ENCODE measurements around the gene BPIFB6. TPM values are rescaled to one million over a fixed set of nuclear protein-coding genes. Genes with fewer than 3 reads are reported as not detected.

The BPIFB6 gene
- total and polyA plus RNA-seq, 9 donors, result not detected

- Histone ChIP-seq H3K4me1 (ENCODE audit: insufficient read depth) (no peaks in the 10 kb centered on the region), H3K9me3 (no peaks in the 10 kb centered on the region), H3K4me3 (no peak overlapping the region), H3K36me3 (no peaks in the 10 kb centered on the region), H3K27ac (no peak overlapping the region), H3K27me3 (no peaks in the 10 kb centered on the region)
- no peak for TF ChIP-seq POLR2A (IDR thresholded peaks at IDR 0.05)
- TF ChIP-seq CTCF (IDR thresholded peaks at IDR 0.05), result no peak
- TF ChIP-seq EP300 (IDR thresholded peaks at IDR 0.05), result no peak
- intact Hi-C loops (cut with DNase I), result no loop called here
- DNase-seq, result no peak
- WGBS, 3 donors, result 70 to 77% (median 70%) methylated on average over 14 of the region's 14 CpGs
These were observed 54.7 kb downstream of the BPIFB6 start for GRCh38 chr20:33086052-33086722.

DNA sequence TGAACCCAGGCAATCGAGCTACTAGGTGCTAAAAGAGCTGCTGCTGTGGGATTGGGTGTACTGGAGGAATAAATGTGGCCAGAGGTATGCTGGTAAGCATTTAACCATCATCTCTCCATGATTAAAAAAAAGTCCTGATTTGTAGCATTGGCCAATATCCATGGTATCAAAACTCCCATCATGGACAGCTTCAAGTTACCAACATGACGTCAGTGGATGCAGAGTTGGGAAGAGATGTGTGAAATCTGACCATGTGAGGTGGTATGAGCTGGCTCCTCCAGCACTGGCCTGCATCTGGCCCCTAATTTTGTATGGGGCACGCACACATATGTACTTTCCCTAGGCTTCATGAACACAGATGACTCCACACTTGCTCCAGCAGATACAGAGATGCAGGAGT is 59.7 kb downstream of the BPIFB6 start:
- H3K4me3 ChIP-seq, result no peak overlapping the region
- WGBS, 3 donors, result 49 to 63% (median 50%) methylated on average over 3 of the region's 3 CpGs
- no peaks in the 10 kb centered on the region for H3K4me1 ChIP-seq (ENCODE audit: insufficient read depth)
- TF ChIP-seq EP300 (IDR thresholded peaks at IDR 0.05) (no peak), POLR2A (IDR thresholded peaks at IDR 0.05) (no peak), CTCF (IDR thresholded peaks at IDR 0.05) (no peak)
- no peaks in the 10 kb centered on the region for H3K36me3 ChIP-seq
- no peaks in the 10 kb centered on the region for H3K9me3 ChIP-seq
- intact Hi-C loops (cut with DNase I), result no loop called here
- no peaks in the 10 kb centered on the region for H3K27me3 ChIP-seq
- no peak overlapping the region for H3K27ac ChIP-seq
- DNase-seq, result no peak

DNA sequence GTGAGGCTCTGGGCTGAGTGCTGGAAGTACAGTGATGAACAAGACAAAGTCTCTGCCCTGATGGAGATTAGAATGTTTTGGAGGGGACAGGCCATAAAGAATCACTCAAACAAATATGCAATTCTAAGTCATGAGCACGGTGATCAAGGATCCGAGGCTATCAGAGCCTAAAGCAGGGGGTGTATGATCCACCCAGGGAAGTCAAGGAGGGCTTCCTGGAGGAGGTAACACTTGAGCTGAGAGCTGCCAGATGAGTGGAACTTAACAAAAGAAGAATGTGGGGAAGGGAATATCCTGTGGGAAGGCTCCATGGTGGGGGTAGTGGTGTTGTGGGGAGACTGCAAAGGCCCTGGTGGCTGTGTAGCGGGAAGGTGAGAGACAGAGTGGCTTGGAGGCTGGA is 60.2 kb downstream of the BPIFB6 start:
- intact Hi-C loops (cut with DNase I), result no loop called here
- Histone ChIP-seq H3K9me3 (no peaks in the 10 kb centered on the region), H3K36me3 (no peaks in the 10 kb centered on the region), H3K27ac (no peak overlapping the region), H3K4me3 (no peak overlapping the region), H3K27me3 (no peaks in the 10 kb centered on the region), H3K4me1 (ENCODE audit: insufficient read depth) (no peaks in the 10 kb centered on the region)
- WGBS, 3 donors, result 83 to 85% (median 83%) methylated on average over 3 of the region's 3 CpGs
- DNase-seq, result no peak
- TF ChIP-seq EP300 (IDR thresholded peaks at IDR 0.05), result no peak
- no peak for TF ChIP-seq CTCF (IDR thresholded peaks at IDR 0.05)
- no peak for TF ChIP-seq POLR2A (IDR thresholded peaks at IDR 0.05)

- no peak overlapping the region for H3K27ac ChIP-seq
- no peaks in the 10 kb centered on the region for H3K36me3 ChIP-seq
- no peak for TF ChIP-seq CTCF (IDR thresholded peaks at IDR 0.05)
- no peak for TF ChIP-seq EP300 (IDR thresholded peaks at IDR 0.05)
- no peak for TF ChIP-seq POLR2A (IDR thresholded peaks at IDR 0.05)
- intact Hi-C loops (cut with DNase I), result no loop called here
- no peaks in the 10 kb centered on the region for H3K9me3 ChIP-seq
- H3K27me3 ChIP-seq, result no peaks in the 10 kb centered on the region
- WGBS, 3 donors, result 73 to 85% (median 83%) methylated on average over 3 of the region's 3 CpGs
- no peak for DNase-seq
- no peaks in the 10 kb centered on the region for H3K4me1 ChIP-seq (ENCODE audit: insufficient read depth)
- no peak overlapping the region for H3K4me3 ChIP-seq
These were observed 60.9 kb downstream of the BPIFB6 start for GRCh38 chr20:33092361-33092760.
